UCSD-AML1 (cell line): ENCODE measurements around the gene ABHD15.
"Not testable (repeated sequence)": the region's sequence is repeated elsewhere in the genome, so short reads cannot be mapped to it uniquely, and the experiment has no call there.

Experiments
- DNase-seq: peaks from one replicate; lab custom pipeline; 2025; ENCODE audit not compliant: unreplicated experiment; lab: John Stamatoyannopoulos, UW

Gene ABHD15

GRCh38 chr17:29571486-29571882 is 4.6 kb upstream of the ABHD15 start:
- no peak for DNase-seq

- no peak for DNase-seq
Measured at GRCh38 chr17:29570521-29570920, 3.7 kb upstream of the ABHD15 start.

GRCh38 chr17:29569245-29569950 is 2.6 kb upstream of the ABHD15 start:
- DNase-seq, result no peak

GRCh38 chr17:29568331-29569244 is 1.8 kb upstream of the ABHD15 start, which contains the start of gene TP53I13:
TP53I13 (plus strand) TSS chr17:29568701; CDS start chr17:29568759, 58 bp downstream.
- DNase-seq, result peak; percentile 90

GRCh38 chr17:29567554-29568330 is 905 bp upstream of the ABHD15 start:
- DNase-seq, result peak; percentile 75

- no peak for DNase-seq
Measured at GRCh38 chr17:29567304-29567553, 392 bp upstream of the ABHD15 start.

GRCh38 chr17:29565643-29566472 is 979 bp downstream of the ABHD15 start:
- peak; percentile 43 for DNase-seq

- no peak for DNase-seq
Measured at GRCh38 chr17:29563816-29564215, 3.0 kb downstream of the ABHD15 start.

GRCh38 chr17:29562615-29563014 is 4.2 kb downstream of the ABHD15 start:
- DNase-seq, result peak; percentile 51

GRCh38 chr17:29561554-29562517 is 5.0 kb downstream of the ABHD15 start:
- DNase-seq, result peak; percentile 60

GRCh38 chr17:29560316-29560715 is 6.5 kb downstream of the ABHD15 start:
- DNase-seq, result no peak

- DNase-seq, result no peak
Measured at GRCh38 chr17:29559640-29560039, 7.2 kb downstream of the ABHD15 start.

- not testable (repeated sequence) for DNase-seq
Measured at GRCh38 chr17:29558139-29558538, 8.7 kb downstream of the ABHD15 start.

- DNase-seq, result no peak
Measured at GRCh38 chr17:29557739-29558116, 9.1 kb downstream of the ABHD15 start.

GRCh38 chr17:29557085-29557738 is 9.6 kb downstream of the ABHD15 start:
- DNase-seq, result no peak

GRCh38 chr17:29555840-29556239 is 11.0 kb downstream of the ABHD15 start:
- no peak for DNase-seq

- DNase-seq, result no peak
Measured at GRCh38 chr17:29549177-29549923, 17.5 kb downstream of the ABHD15 start.

GRCh38 chr17:29546830-29547229 is 20.0 kb downstream of the ABHD15 start:
- DNase-seq, result no peak
